Right cardiac atrium (tissue), 5 donors: ENCODE data around the gene RACGAP1. TPM values are rescaled to one million over a fixed set of nuclear protein-coding genes. Genes with fewer than 3 reads are reported as not detected.
"Not testable (repeated sequence)": the region's sequence is repeated elsewhere in the genome, so short reads cannot be mapped to it uniquely, and the experiment has no call there.

ENCODE experiments used
- ATAC-seq, 2 donors: fragments of 200-7000 bp; cut with Tn5 transposase; one replicate each; pipeline versions ENCODE4 v1.8.0 to v1.9.1; 2020; ENCODE audit warnings: moderate library complexity in 2 of 2, mild to moderate bottlenecking in 1 of 2
- DNase-seq, 3 donors: peaks; one replicate each; pipeline ENCODE4 v3.0.0-alpha.2; 2020
- H3K27ac ChIP-seq: one replicate; pipeline ENCODE4 v1.5.1; 2013; ENCODE audit warnings: mild to moderate bottlenecking, low read length, control low read depth, moderate library complexity
- H3K27me3 ChIP-seq: one replicate; pipeline ENCODE4 v1.6.1; 2013; ENCODE audit not compliant: control insufficient read depth, insufficient read depth
- H3K4me1 ChIP-seq: one replicate; pipeline ENCODE4 v1.6.1; 2013; ENCODE audit warnings: low read length; ENCODE audit not compliant: control insufficient read depth, insufficient read depth
- H3K4me3 ChIP-seq: one replicate; pipeline ENCODE4 v1.5.1; 2013; ENCODE audit warnings: low read length, control low read depth
- H3K9me3 ChIP-seq: one replicate; pipeline ENCODE4 v1.6.1; 2013; ENCODE audit warnings: low read length; ENCODE audit not compliant: control insufficient read depth
- WGBS: extraction: QIAGEN DNeasy Blood & Tissue Kit; methylation state at CpG from one replicate; pipeline ENCODE4 v1.1.7; 2013; 5-methylcytosine and 5-hydroxymethylcytosine counted together
- intact Hi-C, 4 donors: fragments of 100-400 bp; cut with DNase I; formaldehyde crosslinking; loops; one replicate each; pipeline versions ENCODE4 v1.11.0 to v1.14.0; 2022 to 2023
- polyA plus RNA-seq: library from polyadenylated mRNA; stranded (reverse); fragments of 200-250 nt; gene quantifications from one replicate; pipeline ENCODE4 v1.2.3, GENCODE V29; 2013
- total RNA-seq, 4 donors: library from RNA; stranded (reverse); fragmentation: NEBNext Ultra II Directional; extraction: Animal tissue kit (Norgen Biotek cat#: 25700); gene quantifications; one replicate each; pipeline ENCODE4 v1.2.1, GENCODE V29; 2021
- donor health status: healthy with polysubstance abuse.
- donor health status: DM: no; HTN: yes; CAD: no.
- donor health status: DM: no; HTN: no; CAD: no.
- donor health status: DM: no; HTN: yes; CAD: no; lungs with severe emphysema.
- donor health status: DM: yes; HTN: yes; CAD: no.

The RACGAP1 gene
- total and polyA plus RNA-seq, 5 donors, result 1.5 to 8.2 (median 5.0) TPM

- DNase-seq (no peak), ATAC-seq (no peak)
- WGBS, result 96% methylated on average over 1 of the region's 1 CpG
- Histone ChIP-seq H3K4me1 (peaks cover 2% of the 10 kb centered on the region), H3K4me3 (no peak overlapping the region), H3K27me3 (no peaks in the 10 kb centered on the region), H3K27ac (no peak overlapping the region), H3K9me3 (no peaks in the 10 kb centered on the region)
- intact Hi-C loops, result no loop called here
These were observed 18.4 kb downstream of the RACGAP1 start for GRCh38 chr12:50006754-50007442.

GRCh38 chr12:50006280-50006679 is 19.0 kb downstream of the RACGAP1 start:
- H3K4me1 ChIP-seq, result peaks cover 2% of the 10 kb centered on the region
- intact Hi-C loops, result no loop called here
- no peak overlapping the region for H3K27ac ChIP-seq
- 96% methylated on average over 7 of the region's 7 CpGs for WGBS
- DNase-seq (no peak), ATAC-seq (no peak)
- no peak overlapping the region for H3K4me3 ChIP-seq
- H3K27me3 ChIP-seq, result no peaks in the 10 kb centered on the region
- H3K9me3 ChIP-seq, result no peaks in the 10 kb centered on the region

GRCh38 chr12:50005175-50005574 is 20.1 kb downstream of the RACGAP1 start:
- no peaks in the 10 kb centered on the region for H3K9me3 ChIP-seq
- no peaks in the 10 kb centered on the region for H3K27me3 ChIP-seq
- no peak overlapping the region for H3K4me3 ChIP-seq
- H3K4me1 ChIP-seq, result peaks cover 2% of the 10 kb centered on the region
- WGBS, result 66% methylated on average over 3 of the region's 3 CpGs
- ATAC-seq (no peak), DNase-seq (no peak)
- no peak overlapping the region for H3K27ac ChIP-seq
- intact Hi-C loops, result no loop called here

- Histone ChIP-seq H3K4me3 (no peak overlapping the region), H3K27ac (no peak overlapping the region), H3K9me3 (no peaks in the 10 kb centered on the region), H3K4me1 (peaks cover 2% of the 10 kb centered on the region), H3K27me3 (no peaks in the 10 kb centered on the region)
- intact Hi-C loops, result no loop called here
- DNase-seq (no peak), ATAC-seq (no peak)
These were observed 20.6 kb downstream of the RACGAP1 start for GRCh38 chr12:50004696-50005095.

GRCh38 chr12:50003595-50003994 is 21.7 kb downstream of the RACGAP1 start:
- Histone ChIP-seq H3K27me3 (no peaks in the 10 kb centered on the region), H3K4me1 (peaks cover 2% of the 10 kb centered on the region), H3K27ac (no peak overlapping the region), H3K9me3 (no peaks in the 10 kb centered on the region), H3K4me3 (no peak overlapping the region)
- intact Hi-C loops, result no loop called here
- 55% methylated on average over 2 of the region's 2 CpGs for WGBS
- ATAC-seq (no peak), DNase-seq (no peak)

GRCh38 chr12:49998453-49998852 is 26.8 kb downstream of the RACGAP1 start:
- ATAC-seq (no peak), DNase-seq (no peak)
- Histone ChIP-seq H3K4me3 (no peak overlapping the region), H3K4me1 (no peaks in the 10 kb centered on the region), H3K27ac (no peak overlapping the region), H3K27me3 (no peaks in the 10 kb centered on the region), H3K9me3 (no peaks in the 10 kb centered on the region)
- intact Hi-C loops, result no loop called here
- 92% methylated on average over 2 of the region's 2 CpGs for WGBS

GRCh38 chr12:49990273-49990672 is 35.0 kb downstream of the RACGAP1 start:
- WGBS, result 83% methylated on average over 4 of the region's 4 CpGs
- no peak overlapping the region for H3K27ac ChIP-seq
- DNase-seq (no peak), ATAC-seq (no peak)
- H3K4me3 ChIP-seq, result no peak overlapping the region
- intact Hi-C loops, result no loop called here
- no peaks in the 10 kb centered on the region for H3K4me1 ChIP-seq
- no peaks in the 10 kb centered on the region for H3K27me3 ChIP-seq
- H3K9me3 ChIP-seq, result no peaks in the 10 kb centered on the region

- 65% methylated on average over 2 of the region's 2 CpGs for WGBS
- ATAC-seq, H3K4me1 ChIP-seq, intact Hi-C loops, H3K9me3 ChIP-seq, DNase-seq, H3K27ac ChIP-seq, H3K27me3 ChIP-seq, H3K4me3 ChIP-seq: not testable (repeated sequence)
These were observed 35.9 kb downstream of the RACGAP1 start for GRCh38 chr12:49989400-49989799.

GRCh38 chr12:49987625-49988303 is 37.5 kb downstream of the RACGAP1 start:
- WGBS, result 75% methylated on average over 4 of the region's 4 CpGs
- no peak for ATAC-seq

GRCh38 chr12:49986476-49986875 is 38.8 kb downstream of the RACGAP1 start:
- H3K4me1 ChIP-seq, intact Hi-C loops, H3K9me3 ChIP-seq, DNase-seq, H3K27ac ChIP-seq, H3K27me3 ChIP-seq, H3K4me3 ChIP-seq, ATAC-seq: not testable (repeated sequence)
- WGBS, result 89% methylated on average over 3 of the region's 3 CpGs

More at GRCh38 chr12:49987625-49988303, 37.5 kb downstream of the RACGAP1 start:
- Histone ChIP-seq H3K4me3 (no peak overlapping the region), H3K4me1 (peaks cover 3% of the 10 kb centered on the region), H3K9me3 (no peaks in the 10 kb centered on the region), H3K27me3 (no peaks in the 10 kb centered on the region), H3K27ac (no peak overlapping the region)
- DNase-seq, result no peak
- intact Hi-C loops, result no loop called here

- intact Hi-C loops, result no loop called here
- H3K27ac ChIP-seq, result no peak overlapping the region
- H3K27me3 ChIP-seq, result no peaks in the 10 kb centered on the region
- ATAC-seq (no peak), DNase-seq (no peak)
- H3K4me3 ChIP-seq, result no peak overlapping the region
- 92% methylated on average over 5 of the region's 5 CpGs for WGBS
- no peaks in the 10 kb centered on the region for H3K9me3 ChIP-seq
- peaks cover 3% of the 10 kb centered on the region for H3K4me1 ChIP-seq
These were observed 39.3 kb downstream of the RACGAP1 start for GRCh38 chr12:49985981-49986380.
